ENCODE data around the gene PHACTR1. TPM values are rescaled to one million over a fixed set of nuclear protein-coding genes. Genes with fewer than 3 reads are reported as not detected.

Gene PHACTR1
- total RNA-seq, 1 donor from 2014 or later = 8.5 TPM

DNA sequence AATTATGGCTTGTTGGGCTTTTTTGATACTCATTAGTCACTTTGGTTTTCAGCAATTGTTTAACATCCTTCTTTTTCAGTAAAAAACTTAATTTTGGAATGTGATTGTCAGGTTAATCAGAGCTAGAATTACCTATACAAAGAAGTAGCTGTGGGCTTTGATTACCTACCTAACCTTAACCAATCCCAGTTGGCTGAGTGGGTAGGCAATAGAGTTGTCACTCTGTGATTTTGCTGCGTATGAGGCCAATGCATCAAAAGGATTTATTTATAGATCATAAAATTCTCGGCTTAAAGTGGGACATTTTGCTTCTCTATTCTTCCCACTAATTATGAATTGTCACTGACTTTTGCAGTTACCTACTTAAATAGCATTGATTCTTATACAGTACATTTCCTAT, 111.4 kb downstream of the PHACTR1 start:
- Histone ChIP-seq H3K79me2 (ENCODE audit: insufficient read depth, low read length) (no peaks in the 10 kb centered on the region), H4K20me1 (ENCODE audit: insufficient read depth, low read length) (no peaks in the 10 kb centered on the region), H3K36me3 (ENCODE audit: insufficient read depth, low read length) (no peaks in the 10 kb centered on the region), H3K9me3 (ENCODE audit: insufficient read depth, low read depth, low read length) (no peaks in the 10 kb centered on the region), H3K27ac (ENCODE audit: low read depth, low read length) (no peak overlapping the region), H3K9ac (ENCODE audit: low read length) (no peak overlapping the region), H3K4me1 (ENCODE audit: insufficient read depth, low read length) (no peaks in the 10 kb centered on the region), H3K27me3 (ENCODE audit: insufficient read depth, low read length) (no peaks in the 10 kb centered on the region), H3K4me2 (ENCODE audit: low read length) (no peak overlapping the region), H3K4me3 (ENCODE audit: insufficient read depth, low read depth, low read length) (no peak overlapping the region), H2AFZ (ENCODE audit: low read depth, low read length) (no peak overlapping the region)
- no peaks in the 10 kb centered on the region for H3K9me3 Mint-ChIP-seq (ENCODE audit: unreplicated experiment)
- H3K4me1 Mint-ChIP-seq (ENCODE audit: low read depth, unreplicated experiment) = no peaks in the 10 kb centered on the region
- TF ChIP-seq EZH2 (IDR thresholded peaks at IDR 0.05; ENCODE audit: insufficient read depth, low read length) = no peak
- TF ChIP-seq, protein P1, sequence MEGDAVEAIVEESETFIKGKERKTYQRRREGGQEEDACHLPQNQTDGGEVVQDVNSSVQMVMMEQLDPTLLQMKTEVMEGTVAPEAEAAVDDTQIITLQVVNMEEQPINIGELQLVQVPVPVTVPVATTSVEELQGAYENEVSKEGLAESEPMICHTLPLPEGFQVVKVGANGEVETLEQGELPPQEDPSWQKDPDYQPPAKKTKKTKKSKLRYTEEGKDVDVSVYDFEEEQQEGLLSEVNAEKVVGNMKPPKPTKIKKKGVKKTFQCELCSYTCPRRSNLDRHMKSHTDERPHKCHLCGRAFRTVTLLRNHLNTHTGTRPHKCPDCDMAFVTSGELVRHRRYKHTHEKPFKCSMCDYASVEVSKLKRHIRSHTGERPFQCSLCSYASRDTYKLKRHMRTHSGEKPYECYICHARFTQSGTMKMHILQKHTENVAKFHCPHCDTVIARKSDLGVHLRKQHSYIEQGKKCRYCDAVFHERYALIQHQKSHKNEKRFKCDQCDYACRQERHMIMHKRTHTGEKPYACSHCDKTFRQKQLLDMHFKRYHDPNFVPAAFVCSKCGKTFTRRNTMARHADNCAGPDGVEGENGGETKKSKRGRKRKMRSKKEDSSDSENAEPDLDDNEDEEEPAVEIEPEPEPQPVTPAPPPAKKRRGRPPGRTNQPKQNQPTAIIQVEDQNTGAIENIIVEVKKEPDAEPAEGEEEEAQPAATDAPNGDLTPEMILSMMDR (IDR thresholded peaks at IDR 0.05; ENCODE audit: insufficient read depth, low read depth, low read length) = no peak
- no peak overlapping the region for H3K4me3 Mint-ChIP-seq (ENCODE audit: unreplicated experiment)
- DNase-seq (ENCODE audit: low read depth) (no peak), FAIRE-seq (no peak)
- peaks cover 2% of the 10 kb centered on the region for H3K27me3 Mint-ChIP-seq (ENCODE audit: low read depth, unreplicated experiment)
- no peaks in the 10 kb centered on the region for H3K36me3 Mint-ChIP-seq (ENCODE audit: low read depth, unreplicated experiment)
- H3K27ac Mint-ChIP-seq (ENCODE audit: unreplicated experiment) = no peak overlapping the region

DNA sequence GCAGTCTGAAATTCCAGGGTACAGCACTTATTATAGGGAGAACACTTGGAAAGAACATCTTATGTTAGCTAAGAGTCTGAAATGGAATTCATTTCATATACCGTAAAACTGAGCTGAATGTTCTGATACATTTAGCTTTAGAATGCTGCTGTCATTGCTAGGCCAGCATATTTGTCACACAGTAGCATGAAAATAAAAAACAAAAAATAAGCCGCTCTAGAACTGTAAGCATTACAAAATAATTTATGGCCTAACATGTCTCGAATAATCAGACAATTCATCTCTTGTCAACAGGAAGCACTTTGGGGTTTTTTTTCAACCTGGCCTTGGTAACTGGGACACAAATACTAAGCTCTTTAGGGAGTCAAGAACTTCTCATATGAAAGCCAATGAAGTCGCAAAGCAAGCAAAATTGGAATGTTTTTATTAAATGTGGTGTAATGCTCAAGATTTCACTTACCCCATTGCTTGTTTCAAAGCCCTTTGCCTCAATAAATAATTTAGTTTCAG, 115.7 kb downstream of the PHACTR1 start:
- Histone ChIP-seq H3K27ac (ENCODE audit: low read depth, low read length) (no peak overlapping the region), H3K4me3 (ENCODE audit: insufficient read depth, low read depth, low read length) (no peak overlapping the region), H3K36me3 (ENCODE audit: insufficient read depth, low read length) (no peaks in the 10 kb centered on the region), H4K20me1 (ENCODE audit: insufficient read depth, low read length) (no peaks in the 10 kb centered on the region), H3K4me1 (ENCODE audit: insufficient read depth, low read length) (no peaks in the 10 kb centered on the region), H3K27me3 (ENCODE audit: insufficient read depth, low read length) (no peaks in the 10 kb centered on the region), H3K9ac (ENCODE audit: low read length) (no peak overlapping the region), H3K9me3 (ENCODE audit: insufficient read depth, low read depth, low read length) (no peaks in the 10 kb centered on the region), H3K4me2 (ENCODE audit: low read length) (no peak overlapping the region), H2AFZ (ENCODE audit: low read depth, low read length) (no peak overlapping the region), H3K79me2 (ENCODE audit: insufficient read depth, low read length) (no peaks in the 10 kb centered on the region)
- Mint-ChIP-seq H3K4me1 (ENCODE audit: low read depth, unreplicated experiment) (peaks cover 2% of the 10 kb centered on the region), H3K9me3 (ENCODE audit: unreplicated experiment) (peaks cover 3% of the 10 kb centered on the region), H3K27me3 (ENCODE audit: low read depth, unreplicated experiment) (no peaks in the 10 kb centered on the region), H3K27ac (ENCODE audit: unreplicated experiment) (no peak overlapping the region), H3K4me3 (ENCODE audit: unreplicated experiment) (no peak overlapping the region), H3K36me3 (ENCODE audit: low read depth, unreplicated experiment) (no peaks in the 10 kb centered on the region)
- FAIRE-seq (no peak), DNase-seq (ENCODE audit: low read depth) (no peak)
- TF ChIP-seq, protein P1 (IDR thresholded peaks at IDR 0.05; ENCODE audit: insufficient read depth, low read depth, low read length) = no peak
- no peak for TF ChIP-seq EZH2 (IDR thresholded peaks at IDR 0.05; ENCODE audit: insufficient read depth, low read length)

DNA sequence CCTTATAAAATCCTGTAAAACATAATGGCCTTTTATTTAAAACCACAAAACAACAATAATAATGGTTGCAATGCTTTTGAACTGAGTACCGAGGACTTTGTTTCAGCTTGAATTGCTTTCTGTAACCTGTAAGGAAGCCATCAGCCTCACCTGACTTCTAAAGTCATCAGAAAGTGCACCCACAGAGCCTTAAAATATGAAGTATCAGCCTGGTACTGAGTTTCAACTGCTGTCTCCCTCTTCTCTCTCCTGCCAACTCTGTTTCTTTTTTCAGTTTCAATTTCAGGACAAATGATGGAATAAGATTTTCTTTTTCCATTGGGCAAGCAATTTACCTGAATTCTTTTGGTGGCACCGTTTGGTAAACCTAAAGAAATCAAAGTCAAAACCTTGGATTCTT, 119.4 kb downstream of the PHACTR1 start:
- peaks cover 8% of the 10 kb centered on the region for H3K9me3 ChIP-seq (ENCODE audit: insufficient read depth, low read depth, low read length)
- no peak overlapping the region for H3K4me3 ChIP-seq (ENCODE audit: insufficient read depth, low read depth, low read length)
- H3K9me3 Mint-ChIP-seq (ENCODE audit: unreplicated experiment) = peaks cover 10% of the 10 kb centered on the region
- peaks cover 2% of the 10 kb centered on the region for H3K4me1 Mint-ChIP-seq (ENCODE audit: low read depth, unreplicated experiment)
- H3K9ac ChIP-seq (ENCODE audit: low read length) = no peak overlapping the region
- FAIRE-seq = no peak
- no peak overlapping the region for H3K4me2 ChIP-seq (ENCODE audit: low read length)
- H3K27me3 Mint-ChIP-seq (ENCODE audit: low read depth, unreplicated experiment) = no peaks in the 10 kb centered on the region
- H3K27ac Mint-ChIP-seq (ENCODE audit: unreplicated experiment) = no peak overlapping the region
- H3K27ac ChIP-seq (ENCODE audit: low read depth, low read length) = no peak overlapping the region
- H3K36me3 ChIP-seq (ENCODE audit: insufficient read depth, low read length) = no peaks in the 10 kb centered on the region
- H3K36me3 Mint-ChIP-seq (ENCODE audit: low read depth, unreplicated experiment) = peaks cover 2% of the 10 kb centered on the region
- DNase-seq (ENCODE audit: low read depth) = no peak
- no peaks in the 10 kb centered on the region for H3K4me1 ChIP-seq (ENCODE audit: insufficient read depth, low read length)
- no peak overlapping the region for H2AFZ ChIP-seq (ENCODE audit: low read depth, low read length)
- H3K4me3 Mint-ChIP-seq (ENCODE audit: unreplicated experiment) = no peak overlapping the region
- TF ChIP-seq, protein P1 (IDR thresholded peaks at IDR 0.05; ENCODE audit: insufficient read depth, low read depth, low read length) = no peak
- no peak for TF ChIP-seq EZH2 (IDR thresholded peaks at IDR 0.05; ENCODE audit: insufficient read depth, low read length)
- H3K27me3 ChIP-seq (ENCODE audit: insufficient read depth, low read length) = no peaks in the 10 kb centered on the region
- no peaks in the 10 kb centered on the region for H3K79me2 ChIP-seq (ENCODE audit: insufficient read depth, low read length)
- no peaks in the 10 kb centered on the region for H4K20me1 ChIP-seq (ENCODE audit: insufficient read depth, low read length)

All from astrocyte (in vitro differentiated cells and primary cell).